ENCODE data around the gene IP6K2.

Gene IP6K2

DNA sequence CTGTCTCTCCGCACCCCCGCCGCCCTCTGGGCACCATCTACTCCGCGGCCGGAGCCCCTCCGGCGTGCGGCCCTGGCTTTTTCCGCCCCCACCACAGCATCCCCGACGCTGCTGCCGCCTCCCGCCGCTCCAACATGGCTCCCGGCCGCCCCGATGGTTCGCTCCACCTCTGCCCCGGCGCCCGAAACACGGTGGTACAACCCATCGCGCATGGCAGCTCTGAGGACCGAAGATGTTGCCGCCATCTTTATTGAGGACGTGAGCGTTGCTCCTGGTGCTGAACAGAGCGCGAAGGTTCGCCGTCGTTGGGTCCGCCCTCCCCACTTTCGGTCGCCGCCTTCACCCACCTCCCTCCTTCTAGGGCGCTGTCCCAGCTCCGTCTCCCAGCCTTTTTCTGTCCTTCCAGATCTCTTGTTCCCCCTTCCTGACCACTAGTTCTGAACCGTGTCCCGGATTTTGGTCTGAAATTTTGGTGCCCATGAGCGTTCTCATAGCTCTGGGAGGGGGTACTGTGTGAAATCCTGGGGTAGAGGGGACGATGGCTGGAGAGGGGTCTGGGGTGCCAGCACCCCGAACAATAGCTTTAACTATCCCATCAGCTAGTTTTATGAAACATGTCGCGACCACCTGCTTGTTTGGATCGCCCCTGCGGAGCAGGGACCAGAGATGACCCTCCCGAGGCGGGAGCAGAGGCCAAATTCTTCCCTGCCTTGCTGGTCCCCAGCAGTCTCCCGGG, 54.1 kb downstream of the IP6K2 start, which contains the start of gene CELSR3:
CELSR3 (minus strand) TSS at position 134 of the 736 bp plus-strand sequence. CDS start 252 bp downstream, outside the sequence.
- peak; percentile 16 for DNase-seq

DNA sequence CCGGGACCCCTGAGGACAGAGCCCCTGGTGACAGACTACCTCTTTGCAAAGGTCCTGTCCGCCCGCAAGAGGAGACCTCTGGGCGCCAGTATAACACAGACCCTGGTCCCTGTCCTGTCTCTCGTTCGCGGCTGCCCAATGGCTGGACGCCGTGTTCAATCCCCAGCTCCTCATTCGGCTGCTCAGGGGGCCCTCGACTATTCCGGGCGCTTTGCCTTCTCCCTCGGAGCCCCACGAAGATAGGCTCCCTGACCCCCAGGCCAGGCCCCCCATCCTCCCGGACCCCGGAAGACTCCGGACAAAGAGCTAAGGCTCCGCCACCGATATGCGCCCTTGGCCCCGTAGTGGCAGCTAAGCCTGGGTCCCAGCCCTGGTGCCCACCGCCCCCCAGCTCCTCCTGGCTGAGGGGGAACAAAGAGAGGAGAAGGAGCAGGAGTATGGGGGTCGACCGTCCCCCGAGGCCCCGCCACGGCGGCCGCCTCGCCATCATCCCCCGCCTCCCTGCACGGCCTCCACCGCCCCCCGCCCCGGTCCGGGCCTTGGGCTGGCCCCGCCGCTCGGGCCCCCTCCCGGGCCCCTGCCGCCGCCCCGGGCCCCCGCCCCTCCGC, 54.8 kb downstream of the IP6K2 start:
- DNase-seq = no peak

DNA sequence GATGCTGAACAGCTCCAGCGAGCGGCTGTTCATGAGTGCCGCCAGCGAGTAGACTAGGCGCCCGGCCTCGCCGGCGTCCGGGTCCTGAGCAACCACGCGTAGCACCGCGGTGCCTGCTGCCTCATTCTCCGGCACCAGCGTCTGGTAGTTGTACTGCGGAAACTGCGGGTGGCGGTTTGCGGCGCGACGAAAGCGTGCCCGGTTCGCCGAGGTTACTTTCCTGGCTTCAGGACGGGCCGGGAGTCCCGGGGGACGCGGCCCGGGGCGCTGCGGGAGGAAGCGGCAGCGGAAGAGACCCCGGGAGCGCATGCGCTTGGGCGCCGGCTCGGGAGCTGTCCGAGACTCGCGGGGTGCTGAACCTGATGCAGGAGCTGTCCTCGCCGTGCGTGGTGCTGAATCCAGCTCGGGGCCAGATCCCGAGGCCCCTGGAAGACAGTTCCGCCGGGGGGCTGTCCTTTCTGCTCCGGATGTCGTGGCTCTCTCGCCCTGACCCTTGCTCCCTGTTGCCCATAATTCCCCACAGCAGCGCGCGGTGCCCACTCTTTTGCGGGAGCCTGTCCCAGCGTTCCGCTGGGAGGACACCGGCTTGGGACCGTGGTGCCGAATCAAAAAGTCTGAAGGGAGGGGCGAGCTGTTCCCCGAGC, 55.4 kb downstream of the IP6K2 start:
- no peak for DNase-seq

DNA sequence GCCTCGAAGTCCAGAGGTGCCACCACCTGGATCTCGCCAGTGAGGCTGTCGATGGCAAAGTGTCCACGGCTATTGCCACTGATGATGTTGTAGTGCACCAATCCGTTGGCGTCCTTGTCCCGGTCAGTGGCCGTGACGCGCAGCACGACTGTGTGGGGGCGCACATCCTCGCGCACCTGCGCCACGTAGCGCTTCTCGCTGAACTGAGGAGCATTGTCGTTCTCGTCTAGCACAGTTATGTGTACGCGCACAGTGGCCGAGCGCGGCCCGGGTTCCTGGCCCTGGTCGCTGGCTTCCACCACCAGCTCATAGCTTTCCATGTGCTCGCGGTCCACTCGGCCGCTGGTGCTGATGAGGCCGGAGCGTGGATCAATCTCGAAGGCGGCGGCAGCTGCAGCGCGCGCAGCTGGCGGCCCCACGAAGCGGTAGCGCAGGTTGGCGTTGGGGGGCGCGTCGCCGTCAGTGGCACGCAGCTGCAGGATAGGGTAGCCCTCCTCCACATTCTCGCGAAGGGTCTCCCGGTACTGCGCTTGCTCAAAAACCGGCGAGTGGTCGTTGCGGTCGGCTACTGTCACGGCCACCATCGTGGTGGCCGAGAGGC, 56.1 kb downstream of the IP6K2 start:
- DNase-seq = no peak

DNA sequence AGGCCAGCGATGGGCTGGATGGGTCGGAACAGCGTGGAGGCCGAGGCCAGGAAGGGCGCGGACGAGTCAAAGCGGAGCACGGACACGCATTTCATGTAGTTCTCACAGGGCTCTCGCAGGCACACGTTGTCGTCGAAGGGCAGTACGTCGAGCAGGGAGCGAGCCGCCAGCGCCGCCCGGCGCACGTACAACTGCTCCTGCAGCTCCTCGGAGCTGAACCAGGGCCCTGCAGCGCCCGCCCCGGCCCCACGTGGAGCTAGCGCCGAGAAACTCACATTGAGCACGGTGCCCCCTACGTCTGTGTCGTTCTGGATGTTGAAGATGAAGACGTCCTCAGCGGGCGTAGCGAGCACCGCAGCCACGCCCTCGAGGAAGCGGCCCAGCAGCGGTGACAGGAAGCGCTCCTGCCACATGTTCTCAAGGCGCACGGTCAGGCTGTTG, 60.2 kb downstream of the IP6K2 start:
- DNase-seq = no peak

DNA sequence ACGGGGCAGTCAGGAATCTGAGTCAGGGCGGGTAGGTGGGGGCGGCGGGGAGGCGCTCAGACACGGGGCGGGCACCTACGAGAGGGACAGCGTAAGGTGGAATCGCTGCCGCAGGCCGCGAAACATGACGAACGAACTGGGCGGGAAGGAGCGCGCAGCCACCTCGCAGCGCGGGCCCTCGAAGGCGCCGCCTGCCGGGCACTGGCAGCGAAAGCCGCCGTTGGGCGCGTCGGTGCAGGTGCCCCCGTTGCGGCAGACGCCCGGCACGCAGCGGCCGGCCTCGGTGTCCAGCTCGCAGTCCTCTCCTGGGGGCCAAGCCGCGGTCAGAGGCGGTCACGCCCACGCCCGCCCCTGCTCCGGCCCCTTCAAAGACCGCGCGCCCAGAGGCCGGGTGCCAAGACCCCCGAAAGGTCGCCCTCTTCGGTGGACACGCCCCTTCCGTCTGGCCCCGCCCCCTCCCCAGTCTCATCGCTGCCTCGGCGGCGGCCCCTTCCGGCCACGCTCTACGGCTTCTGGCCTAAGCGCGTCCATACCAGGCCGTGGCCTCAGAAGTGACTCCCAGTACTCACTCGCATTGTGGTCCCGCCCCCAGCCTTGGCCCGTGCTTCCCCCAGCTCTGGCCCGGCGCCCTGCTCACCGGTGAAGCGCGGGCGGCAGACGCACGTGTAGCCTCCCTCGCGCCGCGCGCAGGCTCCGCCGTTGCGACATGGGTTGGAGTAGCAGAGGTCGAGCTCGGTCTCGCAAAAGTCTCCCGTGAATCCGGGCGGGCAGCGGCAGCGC, 60.8 kb downstream of the IP6K2 start:
- DNase-seq = no peak

DNA sequence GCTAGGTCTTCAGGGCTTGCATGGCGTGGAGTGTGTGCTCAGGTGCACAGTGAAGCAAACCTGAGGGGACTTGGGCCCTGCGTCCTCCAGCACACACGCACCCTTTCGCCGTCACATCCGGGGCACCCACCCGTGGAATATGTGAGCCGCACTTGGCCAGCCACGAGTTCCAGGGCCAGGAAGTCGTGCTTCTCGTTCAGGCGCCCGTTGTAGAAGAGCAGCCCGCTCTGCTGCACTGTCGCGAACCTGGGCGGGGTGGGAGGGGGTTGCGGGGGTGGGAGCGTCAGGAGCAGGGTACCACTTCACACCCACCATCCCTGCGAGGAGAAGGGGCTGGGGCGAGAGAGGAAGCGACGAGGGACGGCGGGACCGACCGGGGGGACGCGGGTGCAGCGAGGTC, 61.4 kb downstream of the IP6K2 start:
- DNase-seq = no peak

DNA sequence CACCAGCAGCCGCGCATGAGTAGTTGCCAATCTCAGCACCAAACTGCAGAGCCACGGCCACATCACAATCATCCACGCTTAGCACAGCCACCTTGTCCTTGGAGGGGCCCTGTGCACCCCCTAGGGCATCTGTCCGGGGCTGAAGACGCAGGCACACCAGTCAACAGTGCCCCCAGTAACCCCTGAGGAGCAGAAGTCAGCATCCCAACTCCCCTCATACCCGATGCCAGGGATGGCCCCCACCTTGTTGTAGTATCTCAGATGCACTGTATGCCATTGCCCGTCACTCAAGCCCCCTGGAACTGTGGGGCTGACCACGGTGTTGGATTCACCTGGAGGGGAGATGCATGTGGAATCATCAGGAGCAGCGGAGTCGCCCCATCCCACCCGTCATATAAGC, 62.0 kb downstream of the IP6K2 start:
- DNase-seq = no peak

DNA sequence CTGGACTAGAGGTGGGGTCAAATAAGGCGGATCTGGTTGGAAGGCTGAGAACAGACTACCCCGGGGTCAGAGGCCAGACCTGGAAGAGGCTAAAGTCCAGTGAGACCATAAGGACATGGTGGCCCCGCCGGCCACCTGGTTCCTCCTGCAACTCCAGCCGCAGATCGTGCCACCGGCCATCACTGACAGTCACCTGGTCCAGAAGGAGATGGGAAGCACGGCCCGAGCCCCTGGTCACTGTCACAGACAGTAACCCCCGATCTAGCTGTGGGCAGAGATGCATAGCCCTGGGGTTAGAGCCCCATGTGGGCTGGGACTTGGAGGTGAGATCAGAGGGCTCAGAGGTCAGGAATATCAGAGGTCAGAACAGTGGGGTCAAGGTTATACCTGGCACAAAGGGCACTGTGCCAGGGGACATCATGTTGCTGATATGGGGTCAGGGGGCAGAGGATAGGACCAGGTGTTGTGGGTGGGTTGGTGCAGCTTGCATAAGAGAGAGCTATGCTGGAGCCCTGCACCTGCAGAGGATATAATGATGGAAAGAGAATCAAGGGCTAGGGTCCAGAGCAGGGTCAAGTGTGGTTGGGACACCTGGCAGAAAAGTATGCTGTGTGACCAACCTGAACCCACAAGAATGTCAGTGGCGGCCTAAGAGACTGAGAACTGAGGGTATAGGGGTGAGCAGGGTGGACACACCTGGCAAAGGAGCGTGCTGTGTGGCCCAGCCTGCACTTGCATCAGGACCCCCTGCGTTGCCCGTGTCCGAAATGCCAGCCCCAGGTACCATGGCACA, 63.9 kb downstream of the IP6K2 start:
- no peak for DNase-seq

DNA sequence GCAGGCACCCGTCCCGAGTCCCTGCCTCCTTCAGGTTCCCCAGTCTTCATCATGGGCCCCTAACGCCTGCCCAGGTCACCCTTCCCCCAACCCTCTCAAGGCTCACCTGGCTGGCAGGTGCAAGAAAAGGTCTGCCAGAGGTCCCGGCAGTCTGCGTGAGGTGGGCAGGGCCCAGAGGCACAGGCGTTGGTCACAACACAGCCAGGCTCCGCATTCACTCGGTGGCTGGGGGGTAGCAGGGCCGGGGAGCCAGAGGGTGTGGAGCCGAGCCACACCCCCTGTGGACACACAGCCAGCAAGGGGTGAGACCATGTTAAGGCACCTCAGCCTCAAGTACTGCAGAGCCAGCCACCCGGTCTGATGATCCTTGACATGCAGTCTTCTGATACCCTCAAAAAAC, 65.2 kb downstream of the IP6K2 start:
- DNase-seq = no peak

DNA sequence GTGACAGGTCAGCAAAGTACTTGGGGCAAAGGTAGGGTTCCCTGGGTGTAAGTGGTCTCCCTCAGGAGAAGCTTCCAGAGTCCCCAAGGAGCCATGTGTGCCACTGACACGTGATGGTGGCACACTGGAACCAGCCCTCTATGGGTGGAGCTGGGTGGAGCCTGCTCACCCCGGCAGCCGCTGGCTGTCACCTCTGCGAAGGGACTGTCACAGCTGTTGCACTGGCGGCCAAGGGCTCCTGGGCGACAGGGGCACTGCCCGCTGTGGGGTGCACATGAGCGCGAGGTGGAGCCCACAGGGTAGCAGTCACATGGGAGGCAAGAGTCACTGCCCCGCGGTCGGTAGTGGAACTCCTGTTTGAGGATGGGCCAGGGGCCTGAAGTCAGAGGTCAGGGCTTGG, 66.3 kb downstream of the IP6K2 start:
- DNase-seq = no peak

DNA sequence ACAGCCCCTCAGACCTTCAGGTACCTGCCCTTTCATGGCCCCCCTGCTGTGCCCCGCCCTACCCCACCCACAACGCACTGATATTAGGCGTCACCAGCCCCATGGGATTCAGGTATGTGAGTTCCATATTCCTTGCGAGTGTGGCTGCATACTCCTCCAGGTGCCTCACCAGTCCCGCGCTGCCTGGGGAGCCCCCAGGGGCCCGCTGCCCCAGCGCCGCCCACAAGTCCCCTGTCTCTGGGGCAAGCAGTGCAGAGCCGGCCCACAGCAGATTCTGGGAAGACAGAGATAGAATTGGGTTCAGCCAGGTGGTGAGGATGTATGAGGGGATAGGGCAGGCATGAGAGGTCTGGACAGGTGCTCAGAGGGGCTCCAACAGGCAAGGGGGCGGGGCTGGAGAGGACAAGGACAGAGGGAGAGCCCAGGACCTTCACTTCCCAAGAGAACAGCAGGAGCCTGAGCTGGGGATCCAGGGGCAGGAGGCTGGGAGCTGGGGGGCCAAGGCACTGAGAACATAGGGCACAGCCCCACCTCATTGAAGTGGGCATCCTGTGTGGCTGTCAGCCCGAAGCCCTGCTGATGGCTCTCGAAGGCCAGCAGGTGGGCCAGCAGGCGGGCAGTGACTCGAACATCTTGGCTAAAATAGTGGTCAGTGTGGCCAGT, 68.7 kb downstream of the IP6K2 start:
- DNase-seq = no peak

DNA sequence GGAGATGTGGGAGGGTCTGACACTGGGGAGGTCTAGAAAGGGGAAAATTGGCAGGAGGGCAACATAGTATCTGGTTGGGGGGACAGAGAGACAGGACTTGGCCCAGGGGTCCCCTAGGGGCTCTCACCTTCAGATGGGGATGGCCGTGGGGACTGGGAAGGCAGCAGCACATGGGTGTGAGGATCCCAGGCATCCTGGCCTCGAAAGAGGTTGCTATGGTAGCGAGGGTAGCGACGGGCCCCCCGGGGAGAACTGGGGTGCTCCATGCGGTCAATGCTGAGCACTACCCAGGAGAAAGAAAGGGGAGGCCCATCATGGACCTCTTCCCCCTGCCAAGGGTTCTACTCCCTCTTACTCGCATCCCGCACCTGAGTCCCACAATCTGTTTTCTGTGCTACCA, 69.3 kb downstream of the IP6K2 start:
- no peak for DNase-seq

DNA sequence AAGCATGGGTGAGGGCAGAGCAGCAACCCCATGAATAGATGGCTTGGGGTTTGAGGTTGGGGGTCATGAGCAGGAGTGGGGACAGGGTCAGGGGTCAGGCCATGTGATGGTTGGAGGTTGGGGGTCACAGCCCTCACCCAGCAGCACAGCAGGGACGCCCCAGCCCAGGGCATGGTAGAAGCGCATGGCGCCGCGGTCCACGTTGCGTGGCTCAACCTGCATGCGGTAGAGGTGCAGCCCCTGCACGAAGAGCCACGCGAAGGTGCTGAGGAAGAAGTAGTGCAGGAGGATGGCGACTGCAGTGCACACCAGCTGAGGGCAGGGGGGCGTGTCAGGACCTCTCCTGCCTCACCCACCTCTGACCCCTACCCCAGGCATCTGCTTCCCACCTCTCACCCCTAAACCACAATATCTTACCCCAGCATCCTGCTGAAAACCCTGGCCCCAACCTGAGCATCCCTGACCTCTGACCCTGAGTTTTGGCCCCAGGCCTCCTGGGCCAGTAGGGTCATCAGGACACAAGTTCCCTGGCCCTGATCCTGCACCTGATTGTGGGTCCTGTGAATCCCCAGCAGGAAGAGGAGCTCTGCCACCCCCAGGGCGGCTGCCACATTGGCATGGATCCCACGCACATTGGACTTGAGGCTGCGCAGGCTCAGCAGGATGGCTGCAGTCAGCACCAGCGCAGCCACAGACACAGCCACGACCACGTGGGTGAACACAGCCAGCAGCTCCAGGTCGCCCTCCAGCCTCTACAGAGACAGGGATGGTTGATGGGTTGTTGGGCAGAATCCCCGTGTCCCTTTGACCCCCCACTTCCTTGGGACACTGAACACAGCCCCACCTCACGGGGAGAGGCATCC, 71.9 kb downstream of the IP6K2 start:
- DNase-seq = no peak

DNA sequence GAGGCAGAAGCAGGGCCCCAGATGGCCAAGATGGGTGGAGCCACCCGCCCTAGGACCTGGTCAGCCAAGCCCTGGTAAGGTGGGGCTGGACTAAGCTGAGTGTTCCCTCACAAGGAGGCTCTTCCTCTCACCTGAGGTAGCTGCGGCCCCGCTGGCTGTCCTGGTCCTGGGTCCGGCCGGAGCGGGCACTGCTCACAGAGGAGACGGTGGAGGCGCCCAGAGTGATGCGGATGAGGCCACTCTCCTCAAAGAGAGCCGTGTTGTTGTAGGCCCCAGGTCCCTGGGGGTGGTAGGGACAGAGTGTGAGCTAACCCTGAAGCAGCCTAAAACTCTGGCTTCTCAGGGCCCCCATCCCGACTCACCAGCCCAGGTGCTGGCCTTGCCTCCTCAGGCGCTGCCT, 74.4 kb downstream of the IP6K2 start:
- DNase-seq = no peak

DNA sequence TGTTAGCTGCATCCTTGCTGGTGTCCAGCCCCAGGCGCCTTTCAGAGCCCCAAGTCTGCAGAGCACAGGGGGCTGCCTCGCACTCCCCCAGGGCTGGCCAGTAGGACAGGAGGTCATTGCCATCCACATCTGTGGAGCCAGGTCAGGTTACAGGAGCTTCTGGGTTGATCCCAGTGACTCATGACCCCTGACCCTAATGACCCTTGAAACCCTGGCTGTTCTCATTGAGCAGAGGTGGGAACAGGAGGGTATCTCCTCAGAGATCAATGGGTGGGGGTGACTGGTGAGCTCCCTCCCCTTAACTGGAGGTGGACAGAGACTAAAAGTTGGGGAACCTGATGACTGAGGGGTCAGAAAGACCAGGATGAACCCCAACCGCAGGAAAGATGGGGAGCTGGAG, 75.6 kb downstream of the IP6K2 start:
- DNase-seq = no peak

DNA sequence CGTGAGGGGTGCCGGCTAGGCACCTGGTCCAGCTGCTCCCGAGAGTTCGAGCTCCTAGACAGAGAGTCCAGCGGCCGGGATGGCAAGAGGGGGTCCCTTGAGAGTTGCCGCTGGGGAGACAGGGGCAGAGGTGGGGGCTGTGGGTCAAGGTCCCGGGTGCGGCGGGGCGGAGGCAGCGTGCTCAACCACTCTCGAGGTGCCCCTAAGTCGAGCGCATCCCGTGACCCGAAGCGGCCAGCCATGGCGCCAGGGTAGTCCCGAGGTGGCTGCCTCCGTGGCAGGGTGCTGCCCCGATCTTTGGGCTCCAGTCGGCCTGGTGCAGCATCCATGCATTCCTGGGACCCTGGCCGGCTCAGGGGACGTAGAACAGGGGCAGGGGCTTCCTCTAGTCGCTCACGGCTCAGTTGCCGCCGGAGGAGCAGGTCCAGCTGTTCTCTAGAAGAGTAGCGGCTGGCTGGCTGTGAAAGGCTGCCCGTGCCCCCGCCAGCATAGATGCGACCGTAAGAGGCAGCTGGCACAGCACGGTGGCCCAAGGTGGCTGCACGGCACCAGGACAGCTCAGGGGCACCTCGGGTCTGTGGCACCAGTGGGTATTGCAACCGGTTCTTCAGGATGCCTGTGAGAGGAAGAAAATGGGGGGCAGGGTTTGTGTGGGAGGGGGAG, 76.9 kb downstream of the IP6K2 start:
- no peak for DNase-seq

All from NCI-H1436 treated with DMSO at 0.1 percent for 48 hours (cell line).